HEK293 (cell line): ENCODE data around the gene TMEM45A.

ENCODE experiments used
- CTCF ChIA-PET: fragments of 350-600 bp; formaldehyde crosslinking; extraction: SDS; loops from one replicate; lab custom pipeline; 2021; ENCODE audit warnings: antibody characterized with exemption; lab: Yijun Ruan, JAX
- POLR2A ChIA-PET: fragments of 300-600 bp; formaldehyde crosslinking; extraction: SDS; loops from one replicate; lab custom pipeline; 2020; ENCODE audit warnings: antibody characterized with exemption, inconsistent platforms; lab: Yijun Ruan, JAX
- H3K27ac ChIP-seq: fragments of 200-500 bp; sonication (Bioruptor generic); 2 replicates; pipeline ENCODE4 v1.5.1; 2014; ENCODE audit warnings: low read depth, low read length, control low read depth, inconsistent platforms; ENCODE audit errors: extremely low read depth
- H3K36me3 ChIP-seq, 2 experiments: fragments of 200-500 bp in 1 of 2; sonication (Bioruptor generic) in 1 of 2; 1 replicate in 1 of 2; 2 replicates in 1 of 2; pipeline ENCODE4 v1.5.1; 2014 to 2017; ENCODE audit warnings: inconsistent platforms in 2 of 2, low read length in 2 of 2; ENCODE audit not compliant: control insufficient read depth in 2 of 2, insufficient read depth in 1 of 2
- H3K4me1 ChIP-seq: fragments of 200-500 bp; sonication (Bioruptor generic); 2 replicates; pipeline ENCODE4 v1.5.1; 2014; ENCODE audit warnings: mild to moderate bottlenecking, low read length, inconsistent platforms; ENCODE audit not compliant: control insufficient read depth, insufficient read depth
- H3K4me3 ChIP-seq: 2 replicates; pipeline ENCODE4 v1.5.1; 2011; ENCODE audit warnings: low read depth, mild to moderate bottlenecking, control low read depth, low read length, moderate library complexity
- H3K9me3 ChIP-seq: fragments of 200-500 bp; sonication (Bioruptor generic); 2 replicates; pipeline ENCODE4 v1.5.1; 2014; ENCODE audit warnings: low read depth, low read length, inconsistent platforms; ENCODE audit not compliant: control insufficient read depth, insufficient read depth
- BCL11A ChIP-seq: fragments of 450-650 bp; formaldehyde crosslinking; IDR thresholded peaks from 2 replicates; pipeline ENCODE4 v1.5.1; 2016; ENCODE audit warnings: low read depth, missing biosample characterization, missing genetic modification characterization
- ELK4 ChIP-seq: IDR thresholded peaks from 2 replicates; pipeline ENCODE4 v1.6.1; 2011; ENCODE audit warnings: mild to moderate bottlenecking, low read depth, low read length, borderline replicate concordance
- KLF17 ChIP-seq: fragments of 450-650 bp; formaldehyde crosslinking; IDR thresholded peaks from 2 replicates; pipeline ENCODE4 v1.5.1; 2016; ENCODE audit warnings: missing biosample characterization, missing genetic modification characterization
- KLF7 ChIP-seq: fragments of 450-650 bp; formaldehyde crosslinking; IDR thresholded peaks from 2 replicates; pipeline ENCODE4 v1.5.1; 2016; ENCODE audit warnings: missing biosample characterization, missing genetic modification characterization, borderline replicate concordance
- MYNN ChIP-seq: fragments of 450-650 bp; formaldehyde crosslinking; IDR thresholded peaks from 2 replicates; pipeline ENCODE4 v1.5.1; 2016; ENCODE audit warnings: missing biosample characterization, missing genetic modification characterization, borderline replicate concordance
- PRDM4 ChIP-seq: fragments of 450-650 bp; formaldehyde crosslinking; IDR thresholded peaks from 2 replicates; pipeline ENCODE4 v1.5.1; 2017; ENCODE audit warnings: missing biosample characterization, missing genetic modification characterization
- SCRT2 ChIP-seq: fragments of 450-650 bp; formaldehyde crosslinking; IDR thresholded peaks from 2 replicates; pipeline ENCODE4 v1.5.1; 2016; ENCODE audit warnings: missing biosample characterization, missing genetic modification characterization
- ZBTB21 ChIP-seq: fragments of 450-650 bp; formaldehyde crosslinking; IDR thresholded peaks from 2 replicates; pipeline ENCODE4 v1.5.1; 2017; ENCODE audit warnings: missing biosample characterization, missing genetic modification characterization
- ZBTB7A ChIP-seq: fragments of 450-650 bp; formaldehyde crosslinking; IDR thresholded peaks from 2 replicates; pipeline ENCODE4 v1.5.1; 2016; ENCODE audit warnings: low read depth, missing biosample characterization, missing genetic modification characterization
- ZFP69B ChIP-seq: fragments of 450-650 bp; formaldehyde crosslinking; IDR thresholded peaks from 2 replicates; pipeline ENCODE4 v1.5.1; 2016; ENCODE audit warnings: missing biosample characterization, missing genetic modification characterization
- ZNF239 ChIP-seq: fragments of 450-650 bp; formaldehyde crosslinking; IDR thresholded peaks from 2 replicates; pipeline ENCODE4 v1.5.1; 2016; ENCODE audit warnings: missing biosample characterization, missing genetic modification characterization
- ZNF280D ChIP-seq: fragments of 450-650 bp; formaldehyde crosslinking; IDR thresholded peaks from 2 replicates; pipeline ENCODE4 v1.5.1; 2016; ENCODE audit warnings: missing biosample characterization, missing genetic modification characterization
- ZNF398 ChIP-seq: fragments of 450-650 bp; formaldehyde crosslinking; IDR thresholded peaks from 2 replicates; pipeline ENCODE4 v1.5.1; 2017; ENCODE audit warnings: missing biosample characterization, missing genetic modification characterization
- ZNF423 ChIP-seq: fragments of 450-650 bp; formaldehyde crosslinking; IDR thresholded peaks from 2 replicates; pipeline ENCODE4 v1.5.1; 2016; ENCODE audit warnings: missing biosample characterization, missing genetic modification characterization
- ZNF426 ChIP-seq: fragments of 450-650 bp; formaldehyde crosslinking; IDR thresholded peaks from 2 replicates; pipeline ENCODE4 v1.5.1; 2017; ENCODE audit warnings: missing biosample characterization, missing genetic modification characterization, mild to moderate bottlenecking, inconsistent platforms, moderate library complexity
- ZNF501 ChIP-seq: fragments of 450-650 bp; formaldehyde crosslinking; IDR thresholded peaks from 2 replicates; pipeline ENCODE4 v1.5.1; 2016; ENCODE audit warnings: missing biosample characterization, missing genetic modification characterization
- ZNF571 ChIP-seq: fragments of 450-650 bp; formaldehyde crosslinking; IDR thresholded peaks from 2 replicates; pipeline ENCODE4 v1.5.0; 2017; ENCODE audit warnings: missing biosample characterization, missing genetic modification characterization
- ZNF610 ChIP-seq: fragments of 450-650 bp; formaldehyde crosslinking; IDR thresholded peaks from 2 replicates; pipeline ENCODE4 v1.5.1; 2016; ENCODE audit warnings: missing biosample characterization, missing genetic modification characterization, borderline replicate concordance
- ZNF692 ChIP-seq: fragments of 450-650 bp; formaldehyde crosslinking; IDR thresholded peaks from 2 replicates; pipeline ENCODE4 v1.5.1; 2016; ENCODE audit warnings: missing biosample characterization, missing genetic modification characterization
- ZNF701 ChIP-seq: fragments of 450-650 bp; formaldehyde crosslinking; IDR thresholded peaks from 2 replicates; pipeline ENCODE4 v1.5.1; 2016; ENCODE audit warnings: missing biosample characterization, missing genetic modification characterization
- ZNF707 ChIP-seq: fragments of 450-650 bp; formaldehyde crosslinking; IDR thresholded peaks from 2 replicates; pipeline ENCODE4 v1.5.1; 2016; ENCODE audit warnings: missing biosample characterization, missing genetic modification characterization
- ZSCAN16 ChIP-seq: fragments of 450-650 bp; formaldehyde crosslinking; IDR thresholded peaks from 2 replicates; pipeline ENCODE4 v1.5.1; 2016; ENCODE audit warnings: missing biosample characterization, missing genetic modification characterization
- ZSCAN4 ChIP-seq: fragments of 450-650 bp; formaldehyde crosslinking; IDR thresholded peaks from 2 replicates; pipeline ENCODE4 v1.5.1; 2017; ENCODE audit warnings: missing biosample characterization, missing genetic modification characterization

TMEM45A gene

GRCh38 chr3:100499651-100500050 is 7.2 kb downstream of the TMEM45A start:
- Histone ChIP-seq H3K36me3 (no peaks in the 10 kb centered on the region), H3K9me3 (no peaks in the 10 kb centered on the region), H3K4me3 (no peak overlapping the region), H3K27ac (no peak overlapping the region), H3K4me1 (no peaks in the 10 kb centered on the region)
- CTCF ChIA-PET: interaction anchor here (0.7 kb wide), 1 partner anchor 789 kb away, joined by 3 read pairs; no protein-coding TSS in a partner anchor
- no peak for TF ChIP-seq ZNF701
- TF ChIP-seq KLF17 (tag by site-specific recombination): no peak
- TF ChIP-seq BCL11A (tag by site-specific recombination): no peak
- no peak for TF ChIP-seq ZSCAN4 (tag by site-specific recombination)
- TF ChIP-seq ZNF280D (tag by site-specific recombination): no peak
- no peak for TF ChIP-seq ZNF239 (tag by site-specific recombination)
- TF ChIP-seq ZNF501 (tag by site-specific recombination): no peak
- TF ChIP-seq ZFP69B (tag by site-specific recombination): no peak
- no peak for TF ChIP-seq ZSCAN16
- POLR2A ChIA-PET: no interaction called here

GRCh38 chr3:100500320-100500880 is 8.0 kb downstream of the TMEM45A start:
- Histone ChIP-seq H3K9me3 (no peaks in the 10 kb centered on the region), H3K4me1 (no peaks in the 10 kb centered on the region), H3K4me3 (no peak overlapping the region), H3K27ac (no peak overlapping the region), H3K36me3 (no peaks in the 10 kb centered on the region)
- POLR2A ChIA-PET: no interaction called here
- CTCF ChIA-PET: no interaction called here
- TF ChIP-seq KLF7 (tag by site-specific recombination) (no peak), ZNF423 (tag by site-specific recombination) (no peak), MYNN (no peak), ZBTB21 (tag by site-specific recombination) (no peak), ZNF571 (tag by site-specific recombination) (no peak), ZNF692 (tag by site-specific recombination) (no peak), ZBTB7A (tag by site-specific recombination) (no peak), ZNF426 (tag by site-specific recombination) (no peak), SCRT2 (tag by site-specific recombination) (peak; percentile 94), ZNF707 (tag by site-specific recombination) (no peak), PRDM4 (tag by site-specific recombination) (peak; percentile 79), ZNF610 (no peak), ZNF398 (tag by site-specific recombination) (no peak), ELK4 (no peak)
